Activated gamma-delta T cell treated with anti-CD3 and anti-CD28 coated beads, Interleukin-2, amount 50 U/mL, for 16 hours (primary cell): ENCODE results near the gene CACNG1.
"Not testable (repeated sequence)": the region's sequence is repeated elsewhere in the genome, so short reads cannot be mapped to it uniquely, and the experiment has no call there.

Source experiments
- DNase-seq: peaks from one replicate; pipeline ENCODE4 v3.0.0-alpha.2; 2020; ENCODE audit warnings: low read depth

CACNG1 gene

GRCh38 chr17:67080804-67081203 lies 36.5 kb downstream of the CACNG1 start:
- DNase-seq: no peak

DNA sequence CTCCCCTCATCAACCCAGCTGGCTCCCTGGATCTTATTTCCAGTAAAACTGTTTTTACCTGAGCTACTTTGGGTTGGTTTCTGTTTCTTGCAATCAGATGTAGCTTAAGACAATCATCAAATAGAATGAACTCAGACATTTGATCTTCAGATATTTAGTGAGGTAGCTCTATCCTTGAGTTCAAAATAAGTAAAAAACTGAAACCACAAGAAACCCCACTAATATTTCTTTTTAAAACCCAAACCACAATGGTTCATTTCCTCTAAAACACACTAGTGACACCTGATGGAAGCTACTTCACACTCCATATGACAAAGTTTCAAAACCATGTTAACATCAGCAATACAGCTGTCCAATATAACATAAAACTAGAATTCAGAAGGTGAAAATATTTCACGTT lies 37.8 kb downstream of the CACNG1 start:
- no peak for DNase-seq

DNA sequence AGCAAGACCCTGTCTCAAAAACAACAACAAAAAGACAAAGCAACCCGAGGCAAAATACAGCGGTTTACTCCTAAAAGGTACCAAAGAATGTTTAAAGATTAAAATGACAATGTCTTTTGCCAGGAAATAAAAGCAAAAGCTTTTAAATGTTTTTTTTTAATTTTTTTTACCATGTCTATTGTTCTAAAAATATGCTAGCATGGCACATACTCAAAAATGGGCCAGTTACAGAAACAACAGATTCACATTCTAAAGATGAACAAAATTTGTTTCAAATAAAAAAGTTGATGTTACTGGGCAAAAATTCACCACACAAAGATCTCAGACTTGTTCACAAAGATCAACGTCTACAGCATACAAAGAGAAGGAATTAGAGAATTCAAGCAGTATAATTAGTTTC lies 41.1 kb downstream of the CACNG1 start:
- no peak for DNase-seq

GRCh38 chr17:67088639-67089038 lies 44.3 kb downstream of the CACNG1 start:
- DNase-seq: no peak

DNA sequence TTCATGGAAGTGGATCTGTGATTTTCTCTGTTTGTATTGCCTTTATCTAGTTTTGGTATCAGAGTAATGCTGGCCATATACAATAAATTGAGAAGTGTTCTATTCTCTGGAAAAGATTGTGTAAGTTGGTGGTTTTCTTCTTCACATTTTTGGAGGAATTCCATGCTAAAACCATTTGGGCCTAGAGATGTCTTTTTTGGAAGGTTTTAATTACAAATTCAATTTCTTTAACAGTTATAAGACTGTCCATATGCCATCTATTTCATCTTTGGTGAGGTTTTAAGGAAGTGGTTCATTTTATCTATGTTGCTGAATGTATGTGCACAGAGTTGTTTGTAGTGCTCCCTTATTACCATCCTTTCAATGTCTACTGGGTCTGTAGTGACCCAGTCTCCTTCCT lies 46.0 kb downstream of the CACNG1 start:
- no peak for DNase-seq

DNA sequence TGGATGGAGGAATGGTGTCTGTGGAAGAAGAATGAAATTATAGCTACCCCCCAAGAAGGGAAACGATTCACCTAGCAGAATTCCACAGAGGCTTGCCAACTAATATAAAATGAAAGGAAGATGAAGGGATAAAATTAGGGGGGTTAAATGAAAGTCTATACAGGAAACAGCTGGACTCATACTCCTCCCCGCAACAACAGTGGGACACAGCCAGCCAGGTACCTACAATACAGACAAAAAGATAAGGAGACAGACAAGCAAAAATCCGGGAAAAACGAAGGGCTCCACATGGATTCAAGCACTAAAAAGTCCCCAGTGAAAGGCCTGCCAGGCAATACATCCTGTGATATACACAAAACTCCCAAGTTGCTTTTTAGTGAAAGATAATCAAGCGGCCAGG lies 47.9 kb downstream of the CACNG1 start:
- no peak for DNase-seq

DNA sequence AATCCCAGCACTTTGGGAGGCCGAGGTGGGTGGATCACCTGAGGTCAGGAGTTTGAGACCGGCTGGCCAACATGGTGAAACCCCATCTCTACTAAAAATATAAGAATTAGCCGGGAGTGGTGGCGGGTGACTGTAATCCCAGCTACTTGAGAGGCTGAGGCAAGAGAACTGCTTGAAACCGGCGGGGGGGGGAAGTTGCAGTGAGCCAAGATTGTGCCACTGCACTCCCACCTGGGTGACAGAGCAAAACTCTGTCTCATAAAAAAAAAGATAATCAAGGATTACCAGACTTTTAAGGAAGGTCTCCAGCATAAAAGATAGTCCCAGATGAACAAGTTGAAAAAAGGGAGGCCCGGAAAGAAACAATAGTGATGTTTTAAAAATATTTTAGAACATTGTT lies 48.4 kb downstream of the CACNG1 start:
- DNase-seq: not testable (repeated sequence)

GRCh38 chr17:67093348-67093747 lies 49.0 kb downstream of the CACNG1 start:
- DNase-seq: no peak

GRCh38 chr17:67095291-67095690 lies 50.9 kb downstream of the CACNG1 start:
- DNase-seq: not testable (repeated sequence)

GRCh38 chr17:67095803-67096202 lies 51.4 kb downstream of the CACNG1 start:
- no peak for DNase-seq

DNA sequence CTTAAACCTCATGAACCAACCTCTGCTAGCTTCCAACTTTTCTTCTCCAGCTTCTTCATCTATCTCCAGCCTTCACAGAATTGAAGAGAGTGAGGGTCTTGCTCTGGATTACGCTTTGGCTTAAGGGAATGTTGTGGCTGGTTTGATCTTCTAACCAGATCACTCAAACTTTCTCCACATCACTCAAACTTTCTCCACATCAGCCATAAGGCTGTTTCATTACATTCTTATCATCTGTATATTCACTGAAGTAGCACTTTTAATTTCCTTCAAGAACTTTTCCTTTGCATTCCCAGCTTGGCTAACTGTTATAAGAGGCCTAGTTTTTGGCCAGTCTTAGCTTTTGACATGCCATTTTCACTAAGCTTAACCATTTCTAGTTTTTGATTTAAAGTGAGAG lies 52.3 kb downstream of the CACNG1 start:
- DNase-seq: no peak

GRCh38 chr17:67098006-67098405 lies 53.7 kb downstream of the CACNG1 start:
- no peak for DNase-seq

DNA sequence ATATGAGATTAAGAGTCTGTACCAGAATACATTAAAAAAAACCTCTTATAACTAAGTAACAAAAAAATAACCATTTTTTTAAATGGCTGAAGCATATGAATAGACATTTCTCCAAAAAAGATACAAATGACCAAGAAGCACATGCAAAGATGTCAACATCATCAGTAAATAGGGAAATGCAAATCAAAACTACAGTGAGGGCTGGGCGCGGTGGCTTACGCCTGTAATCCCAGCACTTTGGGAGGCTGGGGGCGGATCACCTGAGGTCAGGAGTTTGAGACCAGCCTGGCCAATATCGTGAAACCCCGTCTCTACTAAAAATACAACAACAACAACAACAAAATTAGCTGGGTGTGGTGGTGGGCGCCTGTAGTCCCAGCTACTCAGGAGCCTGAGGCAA lies 60.3 kb downstream of the CACNG1 start:
- not testable (repeated sequence) for DNase-seq

GRCh38 chr17:67105213-67105612 lies 60.9 kb downstream of the CACNG1 start:
- no peak for DNase-seq
